Common myeloid progenitor, CD34-positive (primary cell): ENCODE data around the gene RAPGEF4.

ENCODE experiments used
- CTCF ChIA-PET: fragments of 350-600 bp; sonication (Branson Sonifier 250); formaldehyde crosslinking; loops from one replicate; lab custom pipeline; 2021; ENCODE audit warnings: antibody characterized with exemption; lab: Charles Lee
- POLR2A ChIA-PET: fragments of 350-600 bp; sonication (Branson Sonifier 250); formaldehyde crosslinking; loops from one replicate; lab custom pipeline; 2021; ENCODE audit warnings: antibody characterized with exemption; lab: Charles Lee
- DNase-seq, 3 donors: peaks; one replicate each; pipeline versions ENCODE4 v3.0.0 to v3.0.0-alpha.2; 2013
- H3K27ac ChIP-seq, 2 experiments: 1 replicate in 1 of 2; 2 replicates in 1 of 2; pipeline ENCODE4 v1.7.0; 2013; ENCODE audit warnings: inconsistent platforms in 2 of 2, low read length in 2 of 2, mild to moderate bottlenecking in 2 of 2, low read depth in 1 of 2, moderate library complexity in 1 of 2; ENCODE audit not compliant: severe bottlenecking in 2 of 2, insufficient read depth in 1 of 2, poor library complexity in 1 of 2
- H3K27me3 ChIP-seq, 5 experiments: replicated peaks in 2 of 5; 1 replicate in 3 of 5; 2 replicates in 2 of 5; pipeline versions ENCODE4 v1.6.1 to v1.7.0; 2013; ENCODE audit warnings: low read length in 4 of 5, mild to moderate bottlenecking in 2 of 5, moderate library complexity in 2 of 5, inconsistent platforms in 1 of 5; ENCODE audit not compliant: insufficient read depth in 5 of 5, control insufficient read depth in 4 of 5
- H3K36me3 ChIP-seq, 4 experiments: 1 replicate in 2 of 4; 2 replicates in 2 of 4; pipeline versions ENCODE4 v1.6.1 to v1.7.0; 2013; ENCODE audit warnings: low read length in 3 of 4, control low read depth in 1 of 4, mild to moderate bottlenecking in 1 of 4; ENCODE audit not compliant: control insufficient read depth in 4 of 4, insufficient read depth in 4 of 4
- H3K4me1 ChIP-seq, 4 experiments: 1 replicate in 3 of 4; 2 replicates in 1 of 4; pipeline versions ENCODE4 v1.6.1 to v1.7.1; 2013; ENCODE audit warnings: low read length in 3 of 4, mild to moderate bottlenecking in 3 of 4, control low read depth in 1 of 4, inconsistent platforms in 1 of 4, moderate library complexity in 1 of 4; ENCODE audit not compliant: control insufficient read depth in 4 of 4, insufficient read depth in 4 of 4; ENCODE audit errors: control extremely low read depth in 1 of 4
- H3K4me3 ChIP-seq, 7 experiments: 1 replicate in 4 of 7; 2 replicates in 3 of 7; pipeline versions ENCODE4 v1.5.1 to v1.7.0; 2013; ENCODE audit warnings: mild to moderate bottlenecking in 7 of 7, low read length in 6 of 7, moderate library complexity in 6 of 7, inconsistent platforms in 2 of 7, low read depth in 2 of 7, control low read depth in 1 of 7; ENCODE audit not compliant: insufficient read depth in 4 of 7, control insufficient read depth in 1 of 7; ENCODE audit errors: extremely low read depth in 1 of 7
- H3K9me3 ChIP-seq, 5 experiments: 1 replicate in 4 of 5; 2 replicates in 1 of 5; pipeline versions ENCODE4 v1.6.1 to v1.7.1; 2013; ENCODE audit warnings: low read length in 4 of 5, mild to moderate bottlenecking in 2 of 5, inconsistent platforms in 1 of 5, low read depth in 1 of 5, moderate library complexity in 1 of 5; ENCODE audit not compliant: control insufficient read depth in 4 of 5, insufficient read depth in 2 of 5; ENCODE audit errors: control extremely low read depth in 1 of 5
- WGBS: methylation state at CpG from one replicate; pipeline ENCODE4 v1.1.5; 2013; ENCODE audit not compliant: insufficient coverage; 5-methylcytosine and 5-hydroxymethylcytosine counted together

Gene RAPGEF4

DNA sequence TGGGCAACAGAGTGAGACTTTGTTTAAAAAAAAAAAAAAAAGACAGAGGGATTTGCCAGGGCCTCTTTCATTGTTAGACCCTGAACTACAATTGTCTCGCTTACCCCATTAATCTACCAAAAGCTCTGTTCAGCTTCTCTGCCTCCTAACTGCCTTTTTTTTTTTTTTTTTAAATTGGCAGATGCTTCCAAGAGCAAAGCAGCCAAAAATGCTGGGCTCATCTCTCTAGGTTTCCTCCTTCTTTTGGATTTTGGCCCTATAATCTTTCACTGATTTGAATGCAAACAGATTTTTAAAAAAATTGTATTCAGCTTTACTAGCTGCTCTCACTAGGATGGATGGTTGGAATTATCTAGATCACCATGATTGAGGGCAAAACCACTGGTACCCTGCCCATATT, 33.2 kb upstream of the RAPGEF4 start:
- Histone ChIP-seq H3K4me1 (peaks cover 0 to 7% (median 0%) of the 10 kb centered on the region in 4 experiments), H3K36me3 (no peaks in the 10 kb centered on the region), H3K27ac (no peak overlapping the region), H3K4me3 (no peak overlapping the region), H3K27me3 (peaks cover 0 to 38% (median 14%) of the 10 kb centered on the region in 5 experiments), H3K9me3 (no peaks in the 10 kb centered on the region)
- WGBS: 100% methylated on average over 1 of the region's 1 CpG
- CTCF ChIA-PET: no interaction called here
- POLR2A ChIA-PET: no interaction called here
- DNase-seq: no peak

DNA sequence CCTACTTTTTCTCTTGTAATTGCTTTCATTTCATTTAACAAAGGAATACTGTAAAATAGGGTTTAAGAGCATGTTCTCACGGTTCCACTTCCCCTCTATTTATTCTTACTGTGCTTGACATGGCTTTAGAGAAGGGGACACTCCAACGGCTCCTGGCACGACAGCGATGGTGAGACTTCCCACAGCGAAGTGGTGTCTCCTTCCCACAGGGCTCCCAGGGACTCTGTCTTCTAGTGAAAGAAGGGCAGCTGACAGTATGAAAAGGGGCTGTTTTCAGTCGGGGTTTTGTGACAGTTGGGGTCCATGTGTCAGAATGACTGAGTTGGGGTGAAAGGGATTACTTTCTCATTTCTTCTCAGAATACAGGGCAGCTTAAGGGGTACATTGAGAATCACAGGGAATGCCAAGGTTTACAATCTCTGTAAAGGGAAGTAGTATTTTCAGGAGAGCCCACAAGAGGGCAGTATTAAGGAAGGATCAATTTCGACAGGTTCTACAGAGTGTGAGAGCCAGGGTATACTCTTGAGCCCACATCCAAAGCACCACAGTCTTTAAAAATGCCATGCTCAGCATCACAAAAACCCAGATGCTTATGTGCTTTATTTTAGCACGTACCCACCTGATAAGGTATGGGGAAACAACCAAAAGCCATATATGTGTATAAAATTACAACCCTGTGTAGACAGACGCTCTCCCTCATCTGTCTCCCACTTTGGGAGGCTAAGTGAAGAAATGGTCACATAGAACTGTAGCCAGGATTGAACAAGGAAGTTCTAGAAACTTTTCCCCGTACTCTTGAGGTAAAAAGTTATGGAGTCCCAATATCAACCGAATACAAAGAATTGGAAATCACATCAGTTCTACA, 31.3 kb upstream of the RAPGEF4 start:
- H3K9me3 ChIP-seq: no peaks in the 10 kb centered on the region
- POLR2A ChIA-PET: no interaction called here
- CTCF ChIA-PET: interaction anchor here (1.0 kb wide), 1 partner anchor 9 kb away, joined by 3 read pairs; no protein-coding TSS in a partner anchor
- H3K4me1 ChIP-seq: no peaks in the 10 kb centered on the region
- no peak overlapping the region for H3K27ac ChIP-seq
- H3K27me3 ChIP-seq: peaks cover 0 to 44% (median 23%) of the 10 kb centered on the region in 5 experiments
- H3K4me3 ChIP-seq: no peak overlapping the region
- 30% methylated on average over 4 of the region's 11 CpGs for WGBS
- peak in 1 of 3 donors; percentile 20 for DNase-seq
- no peaks in the 10 kb centered on the region for H3K36me3 ChIP-seq

DNA sequence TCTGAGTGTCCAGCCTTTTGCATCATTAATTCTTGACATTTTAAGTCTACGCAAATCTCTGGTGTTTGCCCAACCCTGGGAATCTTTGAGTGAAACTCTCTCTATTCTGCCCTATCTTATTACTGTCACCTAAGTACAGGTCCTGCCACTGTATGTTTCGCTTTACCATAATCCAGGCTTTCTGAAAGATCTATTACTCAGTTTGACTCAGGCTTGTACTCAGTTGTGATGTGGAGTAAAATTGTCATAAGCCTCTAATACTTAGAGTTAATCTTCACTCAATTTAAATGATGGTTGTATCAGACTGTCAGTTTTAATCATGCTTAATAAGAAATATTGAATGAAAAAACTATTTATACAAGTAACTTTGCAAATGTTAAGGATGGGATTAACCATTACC, 30.3 kb upstream of the RAPGEF4 start:
- no peaks in the 10 kb centered on the region for H3K9me3 ChIP-seq

DNA sequence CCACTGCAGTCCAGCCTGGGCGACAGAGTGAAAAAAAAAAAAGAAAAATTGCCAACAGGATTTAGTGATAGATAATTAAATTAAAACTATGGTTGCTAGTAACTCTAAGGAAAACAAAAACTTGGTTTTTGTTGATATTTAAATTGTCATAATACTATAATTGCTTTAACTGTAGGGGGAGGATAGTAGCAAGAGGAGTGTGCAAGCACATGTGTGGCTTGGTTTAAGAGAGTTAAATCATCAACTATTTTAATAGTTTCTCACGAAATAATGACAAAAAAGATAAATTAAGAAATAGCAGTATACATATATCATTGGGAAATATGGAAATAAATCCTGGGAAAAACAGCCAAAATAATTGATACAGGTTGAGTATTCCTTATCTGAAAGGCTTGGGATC, 27.4 kb upstream of the RAPGEF4 start:
- ChIA-PET CTCF (interaction anchor here (3.1 kb wide), 1 partner anchor 115 kb away, joined by 23 read pairs; no protein-coding TSS in a partner anchor), POLR2A (no interaction called here)
- no peak overlapping the region for H3K27ac ChIP-seq
- H3K9me3 ChIP-seq: no peaks in the 10 kb centered on the region
- 100% methylated on average over 1 of the region's 2 CpGs for WGBS
- no peak for DNase-seq
- H3K4me1 ChIP-seq: no peaks in the 10 kb centered on the region
- peaks cover 0 to 57% (median 24%) of the 10 kb centered on the region in 5 experiments for H3K27me3 ChIP-seq
- H3K36me3 ChIP-seq: no peaks in the 10 kb centered on the region
- no peak overlapping the region for H3K4me3 ChIP-seq

More for the DNA sequence above, 30.3 kb upstream of the RAPGEF4 start:
- WGBS: 83% methylated on average over 1 of the region's 2 CpGs
- no peak for DNase-seq
- Histone ChIP-seq H3K27ac (no peak overlapping the region), H3K4me1 (no peaks in the 10 kb centered on the region), H3K27me3 (peaks cover 0 to 47% (median 24%) of the 10 kb centered on the region in 5 experiments), H3K36me3 (no peaks in the 10 kb centered on the region), H3K4me3 (no peak overlapping the region)
- CTCF ChIA-PET: interaction anchor here (1.0 kb wide), 1 partner anchor 8 kb away, joined by 3 read pairs; no protein-coding TSS in a partner anchor
- POLR2A ChIA-PET: no interaction called here

DNA sequence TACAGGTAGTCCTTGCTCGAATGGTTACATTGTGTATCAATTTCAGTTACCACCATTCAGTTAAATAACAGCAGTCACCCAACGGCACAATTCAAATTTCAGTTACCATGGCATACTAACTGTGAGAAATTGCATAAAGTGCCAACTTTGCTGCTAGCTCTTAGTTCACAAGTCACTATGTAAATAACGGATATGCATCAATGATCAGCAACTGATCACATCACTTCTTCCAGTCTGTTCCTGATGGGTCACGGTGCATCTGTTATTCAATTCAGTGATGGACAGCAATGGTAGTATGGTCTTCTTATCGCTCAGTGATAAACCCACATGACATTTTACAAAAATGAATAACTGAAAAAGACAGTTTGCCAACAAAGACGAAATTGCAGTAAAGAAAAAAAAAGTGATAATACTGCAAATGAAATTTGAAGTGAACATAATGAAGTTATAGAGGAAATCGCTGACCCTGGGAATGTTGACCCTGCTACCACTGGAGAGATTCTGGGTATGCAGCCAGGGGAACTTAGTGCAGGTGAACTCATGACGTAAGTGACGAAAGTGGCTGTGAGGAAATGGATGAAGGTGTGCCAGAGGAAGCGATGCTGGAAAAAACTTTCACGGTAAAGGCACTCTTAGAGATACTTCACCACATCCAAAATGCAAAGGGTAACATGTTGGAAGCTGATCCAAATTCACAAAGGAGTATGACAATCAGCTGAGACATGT, 25.9 kb upstream of the RAPGEF4 start:
- Histone ChIP-seq H3K36me3 (no peaks in the 10 kb centered on the region), H3K9me3 (no peaks in the 10 kb centered on the region), H3K27ac (no peak overlapping the region), H3K4me3 (no peak overlapping the region), H3K4me1 (no peaks in the 10 kb centered on the region), H3K27me3 (peaks cover 0 to 60% (median 22%) of the 10 kb centered on the region in 5 experiments)
- 87% methylated on average over 5 of the region's 11 CpGs for WGBS
- DNase-seq: no peak
- POLR2A ChIA-PET: no interaction called here
- CTCF ChIA-PET: interaction anchor here (1.0 to 3.1 kb wide), 9 partner anchors 9 to 158 kb away, joined by 3 to 23 read pairs (median 4); no protein-coding TSS in a partner anchor

DNA sequence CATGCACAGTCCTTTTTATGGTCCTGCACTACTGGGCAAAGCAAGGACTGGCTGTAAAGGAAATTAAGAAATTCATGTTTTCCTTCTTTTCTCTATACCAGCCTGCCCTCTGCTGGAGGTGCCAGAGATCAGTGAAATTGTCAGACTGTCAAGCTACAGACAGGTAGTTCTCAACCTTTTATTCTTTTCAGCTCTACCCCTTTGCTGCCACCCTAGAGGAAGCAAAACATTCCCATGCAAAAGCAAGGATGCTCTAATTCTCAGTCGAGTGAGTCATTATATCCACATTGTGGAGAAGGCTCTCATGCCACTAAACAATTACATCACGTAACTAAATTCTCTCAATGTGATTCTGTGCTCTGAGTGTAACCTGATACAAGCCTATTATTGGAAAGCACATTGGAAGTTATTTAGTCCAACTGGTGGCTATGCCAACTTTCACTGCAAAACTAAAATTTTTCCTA, 25.0 kb upstream of the RAPGEF4 start:
- Histone ChIP-seq H3K36me3 (no peaks in the 10 kb centered on the region), H3K9me3 (no peaks in the 10 kb centered on the region), H3K4me3 (no peak overlapping the region), H3K27ac (no peak overlapping the region), H3K4me1 (no peaks in the 10 kb centered on the region), H3K27me3 (peaks cover 0 to 59% (median 21%) of the 10 kb centered on the region in 5 experiments)
- DNase-seq: peak; percentile 40 to 55 (median 41)
- ChIA-PET CTCF (interaction anchor here (0.6 to 3.1 kb wide), 14 partner anchors 8 to 604 kb away, joined by 3 to 23 read pairs (median 3); no protein-coding TSS in a partner anchor), POLR2A (no interaction called here)
- 83% methylated on average over 1 of the region's 2 CpGs for WGBS
